Fibroblast of lung (primary cell): Measurements from ENCODE around the gene STXBP2.

Source experiments
- EZH2 ChIP-seq: IDR thresholded peaks from 2 replicates; pipeline ENCODE4 v1.5.1; 2012; ENCODE audit warnings: low read length, control low read depth, mild to moderate bottlenecking; ENCODE audit errors: missing control alignments
- TF ChIP-seq, protein P1 (sequence below), 2 donors: IDR thresholded peaks in 1 of 2; conservative IDR thresholded peaks in 1 of 2; 1 replicate in 1 of 2; 2 replicates in 1 of 2; pipeline ENCODE4 v1.5.1; 2011 to 2012; ENCODE audit warnings: low read length in 2 of 2, control low read depth in 1 of 2, inconsistent platforms in 1 of 2, low read depth in 1 of 2, mild to moderate bottlenecking in 1 of 2

GRCh38 chr19:7661744-7662538 lies 25.0 kb downstream of the STXBP2 start:
- TF ChIP-seq, protein P1, sequence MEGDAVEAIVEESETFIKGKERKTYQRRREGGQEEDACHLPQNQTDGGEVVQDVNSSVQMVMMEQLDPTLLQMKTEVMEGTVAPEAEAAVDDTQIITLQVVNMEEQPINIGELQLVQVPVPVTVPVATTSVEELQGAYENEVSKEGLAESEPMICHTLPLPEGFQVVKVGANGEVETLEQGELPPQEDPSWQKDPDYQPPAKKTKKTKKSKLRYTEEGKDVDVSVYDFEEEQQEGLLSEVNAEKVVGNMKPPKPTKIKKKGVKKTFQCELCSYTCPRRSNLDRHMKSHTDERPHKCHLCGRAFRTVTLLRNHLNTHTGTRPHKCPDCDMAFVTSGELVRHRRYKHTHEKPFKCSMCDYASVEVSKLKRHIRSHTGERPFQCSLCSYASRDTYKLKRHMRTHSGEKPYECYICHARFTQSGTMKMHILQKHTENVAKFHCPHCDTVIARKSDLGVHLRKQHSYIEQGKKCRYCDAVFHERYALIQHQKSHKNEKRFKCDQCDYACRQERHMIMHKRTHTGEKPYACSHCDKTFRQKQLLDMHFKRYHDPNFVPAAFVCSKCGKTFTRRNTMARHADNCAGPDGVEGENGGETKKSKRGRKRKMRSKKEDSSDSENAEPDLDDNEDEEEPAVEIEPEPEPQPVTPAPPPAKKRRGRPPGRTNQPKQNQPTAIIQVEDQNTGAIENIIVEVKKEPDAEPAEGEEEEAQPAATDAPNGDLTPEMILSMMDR (conservative IDR thresholded peaks at IDR 0.05 in 1 of 2, IDR thresholded peaks at IDR 0.05 in 1 of 2; ENCODE audit: low read depth in 1 of 2, low read length in 2 of 2) = no peak
- TF ChIP-seq EZH2 = no peak
